ENCODE data around the gene CEP164.
A peak's percentile ranks its signal among the peaks of the same experiment; 100 is the strongest.
"Not testable (repeated sequence)": the region's sequence is repeated elsewhere in the genome, so short reads cannot be mapped to it uniquely, and the experiment has no call there.

The CEP164 gene

GRCh38 chr11:117369534-117369933 is 41.9 kb downstream of the CEP164 start:
- no peak for DNase-seq

GRCh38 chr11:117371453-117371852 is 43.8 kb downstream of the CEP164 start:
- DNase-seq, result no peak

GRCh38 chr11:117374316-117375055 is 46.8 kb downstream of the CEP164 start:
- DNase-seq, result no peak

- no peak for DNase-seq
Measured at GRCh38 chr11:117375960-117376359, 48.3 kb downstream of the CEP164 start.

- DNase-seq, result no peak
Measured at GRCh38 chr11:117376517-117376916, 48.9 kb downstream of the CEP164 start.

- no peak for DNase-seq
Measured at GRCh38 chr11:117378976-117379865, 51.6 kb downstream of the CEP164 start.

GRCh38 chr11:117380676-117381075 is 53.0 kb downstream of the CEP164 start:
- no peak for DNase-seq

- DNase-seq, result no peak
Measured at GRCh38 chr11:117381481-117382387, 54.1 kb downstream of the CEP164 start.

GRCh38 chr11:117382746-117383145 is 55.1 kb downstream of the CEP164 start:
- no peak for DNase-seq

GRCh38 chr11:117384045-117384444 is 56.4 kb downstream of the CEP164 start:
- peak; percentile 89 for DNase-seq

- DNase-seq, result no peak
Measured at GRCh38 chr11:117385471-117385870, 57.8 kb downstream of the CEP164 start.

- no peak for DNase-seq
Measured at GRCh38 chr11:117385906-117386305, 58.3 kb downstream of the CEP164 start.

GRCh38 chr11:117387992-117388755 is 60.5 kb downstream of the CEP164 start:
- DNase-seq, result peak; percentile 39

- DNase-seq, result no peak
Measured at GRCh38 chr11:117390743-117391142, 63.1 kb downstream of the CEP164 start.

GRCh38 chr11:117391181-117391580 is 63.5 kb downstream of the CEP164 start:
- DNase-seq, result no peak

GRCh38 chr11:117392001-117392690 is 64.5 kb downstream of the CEP164 start:
- no peak for DNase-seq

GRCh38 chr11:117392979-117393378 is 65.3 kb downstream of the CEP164 start:
- DNase-seq, result no peak

GRCh38 chr11:117394221-117394925 is 66.7 kb downstream of the CEP164 start:
- no peak for DNase-seq

GRCh38 chr11:117395476-117395875 is 67.8 kb downstream of the CEP164 start:
- DNase-seq, result no peak

- no peak for DNase-seq
Measured at GRCh38 chr11:117396970-117397369, 69.3 kb downstream of the CEP164 start.

GRCh38 chr11:117398618-117399017 is 71.0 kb downstream of the CEP164 start:
- DNase-seq, result not testable (repeated sequence)
